Stomach (tissue), 9 donors: ENCODE measurements around the gene CC2D2B. TPM values are rescaled to one million over a fixed set of nuclear protein-coding genes. Genes with fewer than 3 reads are reported as not detected.
A peak's percentile ranks its signal among the peaks of the same experiment; 100 is the strongest.

ENCODE experiments used
- DNase-seq, 2 donors: peaks; one replicate each; pipeline versions ENCODE4 v3.0.0 to v3.0.0-alpha.2; 2013 to 2019
- H3K27ac ChIP-seq, 5 donors: fragments of 200-600 bp in 4 of 5; sonication (generic) in 4 of 5; one replicate each; pipeline ENCODE4 v1.5.1; 2013 to 2019; ENCODE audit warnings: mild to moderate bottlenecking in 1 of 5, moderate library complexity in 1 of 5
- H3K27me3 ChIP-seq, 3 donors: fragments of 200-600 bp; sonication (generic); one replicate each; pipeline ENCODE4 v1.5.1; 2017 to 2019; ENCODE audit warnings: mixed run types in 1 of 3
- H3K36me3 ChIP-seq, 4 donors: fragments of 200-600 bp; sonication (generic); 1 replicate in 3 of 4; 2 replicates in 1 of 4; pipeline ENCODE4 v1.5.1; 2016 to 2019
- H3K4me1 ChIP-seq, 4 donors: fragments of 200-600 bp; sonication (generic); one replicate each; pipeline ENCODE4 v1.5.1; 2016 to 2019
- H3K4me3 ChIP-seq, 4 donors: fragments of 200-600 bp; sonication (generic) in 3 of 4; one replicate each; pipeline ENCODE4 v1.5.1; 2016 to 2019; ENCODE audit warnings: mild to moderate bottlenecking in 1 of 4
- H3K9me3 ChIP-seq, 4 donors: fragments of 200-600 bp; sonication (generic); one replicate each; pipeline ENCODE4 v1.5.1; 2016 to 2019
- EP300 ChIP-seq: sonication (generic); formaldehyde crosslinking; IDR thresholded peaks from one replicate; pipeline ENCODE4 v1.6.1; 2017; ENCODE audit warnings: antibody characterized with exemption
- POLR2A ChIP-seq, 4 donors: fragments of 450-650 bp; IDR thresholded peaks; one replicate each; pipeline ENCODE4 v1.6.1; 2016; ENCODE audit warnings: antibody characterized with exemption in 4 of 4, control low read depth in 2 of 4, mild to moderate bottlenecking in 1 of 4, moderate library complexity in 1 of 4
- POLR2AphosphoS5 ChIP-seq, 3 donors: sonication (generic); formaldehyde crosslinking; IDR thresholded peaks; one replicate each; pipeline ENCODE4 v1.6.1; 2016; ENCODE audit warnings: antibody characterized with exemption in 3 of 3
- WGBS, 5 donors: extraction: QIAGEN DNeasy Blood & Tissue Kit in 3 of 5; methylation state at CpG; one replicate each; pipeline versions ENCODE4 v1.1.5 to v1.1.7; 2013 to 2018; 5-methylcytosine and 5-hydroxymethylcytosine counted together
- intact Hi-C: fragments of 100-400 bp; cut with DNase I; formaldehyde crosslinking; loops from one replicate; pipeline ENCODE4 v1.15.1; 2023; ENCODE audit warnings: low total_unique reads
- polyA plus RNA-seq, 3 donors: library from polyadenylated mRNA; stranded (reverse); fragments of 200-250 nt; gene quantifications; one replicate each; pipeline ENCODE4 v1.2.3, GENCODE V29; 2013
- total RNA-seq, 5 donors: library from RNA; depleted of rRNA; stranded (reverse); fragments of >200 nt; gene quantifications; one replicate each; pipeline versions ENCODE4 v1.1.0 to v1.2.3, GENCODE V29; 2014 to 2016
- TF ChIP-seq, protein P1 (sequence below), 7 experiments: fragments of 450-650 bp in 4 of 7; fragments of 200-600 bp in 3 of 7; sonication (generic) in 3 of 7; IDR thresholded peaks; one replicate each; pipeline ENCODE4 v1.5.1; 2016 to 2019; ENCODE audit warnings: antibody characterized with exemption in 7 of 7, control low read depth in 2 of 7, mild to moderate bottlenecking in 1 of 7
- donor health status: healthy with polysubstance abuse.
- donor health status: Bipolar disorder and iron deficiency.
- donor health status: healthy.

The CC2D2B gene
- total and polyA plus RNA-seq, 8 donors: 0.12 to 9.2 (median 1.2) TPM; not detected in 3

DNA sequence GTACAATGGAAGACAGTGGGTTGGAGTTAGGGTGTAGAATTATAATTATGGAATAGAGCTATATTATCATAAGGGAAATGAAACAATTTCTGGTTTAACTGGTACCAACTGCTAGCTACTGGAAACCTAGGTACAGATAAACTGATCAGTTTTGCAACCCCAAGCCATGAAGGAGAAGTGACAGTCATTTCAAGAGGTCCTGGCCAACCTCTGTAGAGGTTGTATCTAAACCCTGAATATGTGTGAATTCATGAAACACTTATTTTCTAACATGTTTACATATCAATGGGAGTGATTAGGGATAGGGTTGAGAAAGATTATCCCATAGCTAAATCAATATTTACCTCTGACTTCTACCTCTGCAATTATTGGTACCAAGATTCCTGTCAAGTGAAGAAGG is 29.9 kb upstream of the CC2D2B start:
- no peaks in the 10 kb centered on the region for H3K27me3 ChIP-seq
- H3K4me3 ChIP-seq: no peak overlapping the region
- H3K27ac ChIP-seq: no peak overlapping the region
- H3K4me1 ChIP-seq: no peaks in the 10 kb centered on the region
- intact Hi-C loops: no loop called here
- H3K36me3 ChIP-seq: peaks cover 14 to 39% (median 33%) of the 10 kb centered on the region in 4 donors
- H3K9me3 ChIP-seq: no peaks in the 10 kb centered on the region
- DNase-seq: no peak
- TF ChIP-seq, protein P1, sequence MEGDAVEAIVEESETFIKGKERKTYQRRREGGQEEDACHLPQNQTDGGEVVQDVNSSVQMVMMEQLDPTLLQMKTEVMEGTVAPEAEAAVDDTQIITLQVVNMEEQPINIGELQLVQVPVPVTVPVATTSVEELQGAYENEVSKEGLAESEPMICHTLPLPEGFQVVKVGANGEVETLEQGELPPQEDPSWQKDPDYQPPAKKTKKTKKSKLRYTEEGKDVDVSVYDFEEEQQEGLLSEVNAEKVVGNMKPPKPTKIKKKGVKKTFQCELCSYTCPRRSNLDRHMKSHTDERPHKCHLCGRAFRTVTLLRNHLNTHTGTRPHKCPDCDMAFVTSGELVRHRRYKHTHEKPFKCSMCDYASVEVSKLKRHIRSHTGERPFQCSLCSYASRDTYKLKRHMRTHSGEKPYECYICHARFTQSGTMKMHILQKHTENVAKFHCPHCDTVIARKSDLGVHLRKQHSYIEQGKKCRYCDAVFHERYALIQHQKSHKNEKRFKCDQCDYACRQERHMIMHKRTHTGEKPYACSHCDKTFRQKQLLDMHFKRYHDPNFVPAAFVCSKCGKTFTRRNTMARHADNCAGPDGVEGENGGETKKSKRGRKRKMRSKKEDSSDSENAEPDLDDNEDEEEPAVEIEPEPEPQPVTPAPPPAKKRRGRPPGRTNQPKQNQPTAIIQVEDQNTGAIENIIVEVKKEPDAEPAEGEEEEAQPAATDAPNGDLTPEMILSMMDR (IDR thresholded peaks at IDR 0.05): no peak
- TF ChIP-seq POLR2AphosphoS5 (IDR thresholded peaks at IDR 0.05) (no peak), POLR2A (IDR thresholded peaks at IDR 0.05) (no peak), EP300 (no peak)

DNA sequence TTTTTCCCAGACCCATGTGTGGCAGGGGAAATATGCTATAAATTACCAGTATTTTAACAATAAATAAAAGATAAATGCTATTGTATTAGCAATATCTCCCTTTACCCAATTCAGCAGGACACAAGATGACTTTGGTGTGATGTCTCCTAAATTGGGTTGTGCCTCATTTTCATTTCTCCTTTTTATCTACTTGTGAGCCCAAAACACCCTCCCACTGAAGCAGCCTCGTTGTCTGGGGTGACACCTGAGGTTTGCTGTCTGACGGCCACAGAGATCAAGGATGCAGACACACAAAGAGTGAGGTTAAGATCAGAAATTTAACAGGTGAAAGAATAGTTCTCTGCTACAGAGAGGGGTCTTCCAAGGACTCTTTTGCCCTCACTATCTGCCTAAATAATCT is 27.1 kb upstream of the CC2D2B start:
- Histone ChIP-seq H3K9me3 (no peaks in the 10 kb centered on the region), H3K27ac (peak overlapping the region in 2 of 5 donors; percentile 37 to 41), H3K4me1 (no peaks in the 10 kb centered on the region), H3K27me3 (no peaks in the 10 kb centered on the region), H3K4me3 (no peak overlapping the region), H3K36me3 (peaks cover 3 to 12% (median 7%) of the 10 kb centered on the region in 4 donors)
- no peak for TF ChIP-seq POLR2AphosphoS5 (IDR thresholded peaks at IDR 0.05)
- TF ChIP-seq, protein P1 (IDR thresholded peaks at IDR 0.05): no peak
- no peak for TF ChIP-seq EP300
- no peak for TF ChIP-seq POLR2A (IDR thresholded peaks at IDR 0.05)
- intact Hi-C loops: no loop called here
- 75 to 89% (median 83%) methylated on average over 2 of the region's 2 CpGs for WGBS, 5 donors
- no peak for DNase-seq

DNA sequence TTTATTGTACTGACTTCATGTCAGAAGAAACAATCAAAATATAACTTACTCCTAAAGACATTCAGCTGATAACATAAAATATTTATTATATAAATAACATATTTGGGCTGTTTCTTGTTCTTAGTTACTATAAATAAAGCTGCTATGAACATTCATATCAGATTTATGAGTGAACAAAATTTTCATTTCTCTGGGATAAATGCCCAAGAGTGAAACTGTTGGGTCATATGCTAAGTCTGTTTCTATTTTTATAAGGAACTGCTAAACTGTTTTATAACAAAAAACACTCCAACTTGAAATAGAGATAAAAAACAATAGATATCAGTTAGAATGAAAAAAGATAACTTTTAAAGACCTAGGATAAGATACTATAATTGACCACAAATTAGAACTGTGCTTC is 26.5 kb upstream of the CC2D2B start:
- peak in 1 of 2 donors; percentile 38 for DNase-seq
- Histone ChIP-seq H3K9me3 (no peaks in the 10 kb centered on the region), H3K27ac (peak overlapping the region in 1 of 5 donors; percentile 60), H3K4me1 (no peaks in the 10 kb centered on the region), H3K4me3 (no peak overlapping the region), H3K27me3 (no peaks in the 10 kb centered on the region), H3K36me3 (peaks cover 0 to 6% (median 4%) of the 10 kb centered on the region in 4 donors)
- TF ChIP-seq EP300 (no peak), POLR2AphosphoS5 (IDR thresholded peaks at IDR 0.05) (no peak), POLR2A (IDR thresholded peaks at IDR 0.05) (no peak)
- TF ChIP-seq, protein P1 (IDR thresholded peaks at IDR 0.05): no peak
- intact Hi-C loops: no loop called here

- Histone ChIP-seq H3K4me3 (no peak overlapping the region), H3K36me3 (peaks cover 0 to 24% (median 17%) of the 10 kb centered on the region in 4 donors), H3K27ac (no peak overlapping the region), H3K4me1 (no peaks in the 10 kb centered on the region), H3K27me3 (no peaks in the 10 kb centered on the region), H3K9me3 (no peaks in the 10 kb centered on the region)
- 58 to 71% (median 65%) methylated on average over 2 of the region's 2 CpGs for WGBS, 5 donors
- TF ChIP-seq, protein P1 (IDR thresholded peaks at IDR 0.05): no peak
- no peak for TF ChIP-seq EP300
- no peak for TF ChIP-seq POLR2A (IDR thresholded peaks at IDR 0.05)
- no peak for TF ChIP-seq POLR2AphosphoS5 (IDR thresholded peaks at IDR 0.05)
- DNase-seq: no peak
- intact Hi-C loops: no loop called here
Measured at GRCh38 chr10:95889830-95890229, 17.9 kb upstream of the CC2D2B start.
